ENCODE results near the gene ZCWPW2. TPM values are rescaled to one million over a fixed set of nuclear protein-coding genes. Genes with fewer than 3 reads are reported as not detected.
A peak's percentile ranks its signal among the peaks of the same experiment; 100 is the strongest.

Gene ZCWPW2
- 0.24 TPM in 1 of 2 replicates, not detected in the other for total RNA-seq

- DNase-seq (ENCODE audit: low spot score), result peak; percentile 90
- Mint-ChIP-seq H3K4me1 (ENCODE audit: low read depth) (peaks cover 66% of the 10 kb centered on the region), H3K36me3 (ENCODE audit: low read depth) (peaks cover 20% of the 10 kb centered on the region), H3K4me3 (peak within 1 kb of the TSS; percentile 98), H3K27ac (peak within 1 kb of the TSS; percentile 98), H3K27me3 (ENCODE audit: insufficient read depth) (no peaks in the 10 kb centered on the region), H3K9me3 (peaks cover 15% of the 10 kb centered on the region)
- intact Hi-C loops (cut with micrococcal nuclease), result loop anchor here (1.0 to 10.0 kb wide), 11 partner anchors 23 to 1998 kb away; partner anchors contain the start of genes CMC1, NEK10, RBMS3 and SLC4A7
These were observed at the start of gene ZCWPW2, which contains the start of gene AZI2 for GRCh38 chr3:28348629-28349468. TSS of gene ZCWPW2 (plus strand) at chr3:28348721. CDS start at chr3:28413069, 64,348 bp downstream. TSS of gene AZI2 (minus strand) at chr3:28348824. CDS start at chr3:28340617, 8,207 bp downstream.

GRCh38 chr3:28299705-28300104, 48.8 kb upstream of the ZCWPW2 start:
- intact Hi-C loops (cut with micrococcal nuclease), result no loop called here
- DNase-seq (ENCODE audit: low spot score), result no peak
- H3K36me3 Mint-ChIP-seq (ENCODE audit: low read depth), result peaks cover 4% of the 10 kb centered on the region
- H3K4me1 Mint-ChIP-seq (ENCODE audit: low read depth), result peaks cover 13% of the 10 kb centered on the region
- no peak overlapping the region for H3K4me3 Mint-ChIP-seq
- no peaks in the 10 kb centered on the region for H3K9me3 Mint-ChIP-seq
- H3K27me3 Mint-ChIP-seq (ENCODE audit: insufficient read depth), result no peaks in the 10 kb centered on the region
- no peak overlapping the region for H3K27ac Mint-ChIP-seq

- no peak overlapping the region for H3K4me3 Mint-ChIP-seq
- no peaks in the 10 kb centered on the region for H3K9me3 Mint-ChIP-seq
- no peak overlapping the region for H3K27ac Mint-ChIP-seq
- intact Hi-C loops (cut with micrococcal nuclease), result no loop called here
- H3K36me3 Mint-ChIP-seq (ENCODE audit: low read depth), result peaks cover 4% of the 10 kb centered on the region
- H3K4me1 Mint-ChIP-seq (ENCODE audit: low read depth), result peaks cover 7% of the 10 kb centered on the region
- H3K27me3 Mint-ChIP-seq (ENCODE audit: insufficient read depth), result no peaks in the 10 kb centered on the region
- no peak for DNase-seq (ENCODE audit: low spot score)
These were observed 48.1 kb upstream of the ZCWPW2 start for GRCh38 chr3:28300345-28300962.

- Mint-ChIP-seq H3K4me1 (ENCODE audit: low read depth) (no peaks in the 10 kb centered on the region), H3K4me3 (no peak overlapping the region), H3K27ac (no peak overlapping the region), H3K9me3 (no peaks in the 10 kb centered on the region), H3K27me3 (ENCODE audit: insufficient read depth) (no peaks in the 10 kb centered on the region), H3K36me3 (ENCODE audit: low read depth) (peaks cover 5% of the 10 kb centered on the region)
- DNase-seq (ENCODE audit: low spot score), result no peak
- intact Hi-C loops (cut with micrococcal nuclease), result no loop called here
These were observed 46.8 kb upstream of the ZCWPW2 start for GRCh38 chr3:28301688-28302087.

- H3K4me3 Mint-ChIP-seq, result no peak overlapping the region
- H3K4me1 Mint-ChIP-seq (ENCODE audit: low read depth), result no peaks in the 10 kb centered on the region
These were observed 40.3 kb upstream of the ZCWPW2 start for GRCh38 chr3:28308196-28308595.

GRCh38 chr3:28315711-28316110, 32.8 kb upstream of the ZCWPW2 start:
- Mint-ChIP-seq H3K4me3 (no peak overlapping the region), H3K9me3 (no peaks in the 10 kb centered on the region), H3K27ac (no peak overlapping the region), H3K27me3 (ENCODE audit: insufficient read depth) (no peaks in the 10 kb centered on the region), H3K36me3 (ENCODE audit: low read depth) (peaks cover 11% of the 10 kb centered on the region), H3K4me1 (ENCODE audit: low read depth) (peaks cover 13% of the 10 kb centered on the region)
- DNase-seq (ENCODE audit: low spot score), result no peak
- intact Hi-C loops (cut with micrococcal nuclease), result no loop called here

More at GRCh38 chr3:28308196-28308595, 40.3 kb upstream of the ZCWPW2 start:
- Mint-ChIP-seq H3K27ac (no peak overlapping the region), H3K9me3 (no peaks in the 10 kb centered on the region), H3K36me3 (ENCODE audit: low read depth) (peaks cover 2% of the 10 kb centered on the region), H3K27me3 (ENCODE audit: insufficient read depth) (no peaks in the 10 kb centered on the region)
- no peak for DNase-seq (ENCODE audit: low spot score)
- intact Hi-C loops (cut with micrococcal nuclease), result no loop called here

GRCh38 chr3:28316226-28316625, 32.3 kb upstream of the ZCWPW2 start:
- Mint-ChIP-seq H3K27ac (no peak overlapping the region), H3K4me3 (no peak overlapping the region), H3K27me3 (ENCODE audit: insufficient read depth) (no peaks in the 10 kb centered on the region), H3K4me1 (ENCODE audit: low read depth) (peaks cover 18% of the 10 kb centered on the region), H3K9me3 (no peaks in the 10 kb centered on the region), H3K36me3 (ENCODE audit: low read depth) (peaks cover 15% of the 10 kb centered on the region)
- no peak for DNase-seq (ENCODE audit: low spot score)
- intact Hi-C loops (cut with micrococcal nuclease), result no loop called here

GRCh38 chr3:28317438-28318022, 31.0 kb upstream of the ZCWPW2 start:
- H3K36me3 Mint-ChIP-seq (ENCODE audit: low read depth), result peaks cover 21% of the 10 kb centered on the region

GRCh38 chr3:28320981-28321380, 27.5 kb upstream of the ZCWPW2 start:
- no peak overlapping the region for H3K4me3 Mint-ChIP-seq
- DNase-seq (ENCODE audit: low spot score), result no peak
- H3K4me1 Mint-ChIP-seq (ENCODE audit: low read depth), result peaks cover 45% of the 10 kb centered on the region
- no peaks in the 10 kb centered on the region for H3K9me3 Mint-ChIP-seq
- intact Hi-C loops (cut with micrococcal nuclease), result loop anchor here (5.0 kb wide), 1 partner anchor 149 kb away; no protein-coding TSS in a partner anchor
- H3K27ac Mint-ChIP-seq, result peak overlapping the region; percentile 1
- no peaks in the 10 kb centered on the region for H3K27me3 Mint-ChIP-seq (ENCODE audit: insufficient read depth)
- peaks cover 36% of the 10 kb centered on the region for H3K36me3 Mint-ChIP-seq (ENCODE audit: low read depth)

More at GRCh38 chr3:28317438-28318022, 31.0 kb upstream of the ZCWPW2 start:
- Mint-ChIP-seq H3K4me3 (no peak overlapping the region), H3K4me1 (ENCODE audit: low read depth) (peaks cover 28% of the 10 kb centered on the region), H3K9me3 (no peaks in the 10 kb centered on the region), H3K27ac (no peak overlapping the region), H3K27me3 (ENCODE audit: insufficient read depth) (no peaks in the 10 kb centered on the region)
- DNase-seq (ENCODE audit: low spot score), result peak; percentile 31
- intact Hi-C loops (cut with micrococcal nuclease), result loop anchor here (1.0 kb wide), 1 partner anchor 9 kb away; no protein-coding TSS in a partner anchor

- no peaks in the 10 kb centered on the region for H3K27me3 Mint-ChIP-seq (ENCODE audit: insufficient read depth)
These were observed 26.1 kb upstream of the ZCWPW2 start for GRCh38 chr3:28322464-28322863.

GRCh38 chr3:28326458-28326926, 22.0 kb upstream of the ZCWPW2 start:
- peak overlapping the region; percentile 78 for H3K27ac Mint-ChIP-seq
- H3K9me3 Mint-ChIP-seq, result no peaks in the 10 kb centered on the region
- H3K36me3 Mint-ChIP-seq (ENCODE audit: low read depth), result peaks cover 26% of the 10 kb centered on the region
- peaks cover 54% of the 10 kb centered on the region for H3K4me1 Mint-ChIP-seq (ENCODE audit: low read depth)
- DNase-seq (ENCODE audit: low spot score), result peak; percentile 56
- H3K4me3 Mint-ChIP-seq, result no peak overlapping the region
- H3K27me3 Mint-ChIP-seq (ENCODE audit: insufficient read depth), result peaks cover 1% of the 10 kb centered on the region
- intact Hi-C loops (cut with micrococcal nuclease), result loop anchor here (1.0 to 5.0 kb wide), 12 partner anchors 9 to 844 kb away; partner anchors contain the start of genes AZI2, CMC1, SLC4A7 and ZCWPW2

More at GRCh38 chr3:28322464-28322863, 26.1 kb upstream of the ZCWPW2 start:
- intact Hi-C loops (cut with micrococcal nuclease), result loop anchor here (5.0 kb wide), 1 partner anchor 150 kb away; no protein-coding TSS in a partner anchor
- no peak for DNase-seq (ENCODE audit: low spot score)
- Mint-ChIP-seq H3K27ac (no peak overlapping the region), H3K9me3 (no peaks in the 10 kb centered on the region), H3K36me3 (ENCODE audit: low read depth) (peaks cover 36% of the 10 kb centered on the region), H3K4me1 (ENCODE audit: low read depth) (peaks cover 58% of the 10 kb centered on the region), H3K4me3 (no peak overlapping the region)
